MCF 10A (cell line): ENCODE measurements around the gene COX7B2. TPM values are rescaled to one million over a fixed set of nuclear protein-coding genes. Genes with fewer than 3 reads are reported as not detected.

Experiments used
- BruUV-seq: library from RNA; stranded (reverse); fragments of 400-500 nt; replicated peaks from 2 replicates; lab custom pipeline; 2021; lab: Mats Ljungman, UMichigan
- CTCF ChIA-PET: fragments of 300-600 bp; sonication (Branson Sonifier 250); formaldehyde crosslinking; extraction: SDS; loops from one replicate; lab custom pipeline; 2021; ENCODE audit warnings: antibody characterized with exemption, inconsistent platforms; lab: Yijun Ruan, JAX
- POLR2A ChIA-PET: fragments of 300-600, 350-650 bp; sonication (Branson Sonifier 250); formaldehyde crosslinking; extraction: SDS; loops from one replicate; lab custom pipeline; 2020; ENCODE audit warnings: antibody characterized with exemption, inconsistent platforms; lab: Yijun Ruan, JAX
- DNase-seq: peaks from one replicate; pipeline ENCODE4 v3.0.0-alpha.2; 2018; ENCODE audit not compliant: unreplicated experiment
- H3K27ac Mint-ChIP-seq: one replicate; pipeline ENCODE4 v1.8.0; 2022; ENCODE audit warnings: mild to moderate bottlenecking, low read depth, mixed read lengths; ENCODE audit not compliant: unreplicated experiment
- H3K27me3 Mint-ChIP-seq: one replicate; pipeline ENCODE4 v1.8.0; 2022; ENCODE audit warnings: mixed read lengths; ENCODE audit not compliant: insufficient read depth, unreplicated experiment
- H3K36me3 Mint-ChIP-seq: one replicate; pipeline ENCODE4 v1.8.0; 2022; ENCODE audit warnings: mild to moderate bottlenecking, moderate library complexity, mixed read lengths; ENCODE audit not compliant: insufficient read depth, unreplicated experiment
- H3K4me1 Mint-ChIP-seq: one replicate; pipeline ENCODE4 v1.8.0; 2022; ENCODE audit warnings: mixed read lengths; ENCODE audit not compliant: insufficient read depth, unreplicated experiment
- H3K4me3 Mint-ChIP-seq: one replicate; pipeline ENCODE4 v1.8.0; 2022; ENCODE audit warnings: mild to moderate bottlenecking, moderate library complexity, mixed read lengths; ENCODE audit not compliant: unreplicated experiment
- H3K9me3 Mint-ChIP-seq: one replicate; pipeline ENCODE4 v1.8.0; 2022; ENCODE audit warnings: mixed read lengths; ENCODE audit not compliant: unreplicated experiment
- CTCF ChIP-seq: fragments of 200-600 bp; IDR thresholded peaks from one replicate; pipeline ENCODE4 v1.8.0; 2022; ENCODE audit warnings: antibody characterized with exemption, mild to moderate bottlenecking; ENCODE audit not compliant: unreplicated experiment
- intact Hi-C: fragments of 100-400 bp; cut with micrococcal nuclease; formaldehyde crosslinking; loops from 2 replicates; pipeline ENCODE4 v1.14.1; 2022
- total RNA-seq: library from RNA; stranded (reverse); gene quantifications from 2 replicates; pipeline ENCODE4 v1.2.3, GENCODE V29; 2022

COX7B2 gene
- total RNA-seq, 1 experiment from 2014 or later = not detected

- no TSS peak for BruUV-seq
- CTCF ChIA-PET = interaction anchor here (0.6 to 1.9 kb wide), 13 partner anchors 11 to 1401 kb away, joined by 3 to 9 read pairs (median 3); no protein-coding TSS in a partner anchor
- H3K36me3 Mint-ChIP-seq = no peaks in the 10 kb centered on the region
- peaks cover 93% of the 10 kb centered on the region for H3K27me3 Mint-ChIP-seq
- POLR2A ChIA-PET = no interaction called here
- intact Hi-C loops = loop anchor here (1.0 to 5.0 kb wide), 2 partner anchors 451 to 630 kb away; no protein-coding TSS in a partner anchor
- peak; percentile 59 for DNase-seq
- H3K4me1 Mint-ChIP-seq = no peaks in the 10 kb centered on the region
- TF ChIP-seq CTCF = peak; percentile 49
- H3K4me3 Mint-ChIP-seq = no peak overlapping the region
- H3K9me3 Mint-ChIP-seq = no peaks in the 10 kb centered on the region
- no peak overlapping the region for H3K27ac Mint-ChIP-seq
Observed at GRCh38 chr4:46931981-46932380, 22.9 kb upstream of the COX7B2 start.

- Mint-ChIP-seq H3K27ac (no peak overlapping the region), H3K9me3 (no peaks in the 10 kb centered on the region), H3K4me3 (no peak overlapping the region), H3K27me3 (peaks cover 93% of the 10 kb centered on the region), H3K36me3 (no peaks in the 10 kb centered on the region), H3K4me1 (no peaks in the 10 kb centered on the region)
- BruUV-seq = no TSS peak
- ChIA-PET CTCF (interaction anchor here (0.8 to 1.0 kb wide), 4 partner anchors 10 to 452 kb away, joined by 3 to 4 read pairs (median 3); no protein-coding TSS in a partner anchor), POLR2A (no interaction called here)
- intact Hi-C loops = loop anchor here (5.0 kb wide), 1 partner anchor 631 kb away; no protein-coding TSS in a partner anchor
- no peak for TF ChIP-seq CTCF
- DNase-seq = no peak
Observed at GRCh38 chr4:46930891-46931290, 21.8 kb upstream of the COX7B2 start.

GRCh38 chr4:46927201-46927600 is 18.2 kb upstream of the COX7B2 start:
- Mint-ChIP-seq H3K9me3 (no peaks in the 10 kb centered on the region), H3K27me3 (peaks cover 97% of the 10 kb centered on the region), H3K4me3 (no peak overlapping the region), H3K36me3 (no peaks in the 10 kb centered on the region), H3K4me1 (no peaks in the 10 kb centered on the region), H3K27ac (no peak overlapping the region)
- BruUV-seq = no TSS peak
- CTCF ChIA-PET = no interaction called here
- POLR2A ChIA-PET = interaction anchor here (0.7 kb wide), 1 partner anchor 58 kb away, joined by 3 read pairs; no protein-coding TSS in a partner anchor
- no peak for TF ChIP-seq CTCF
- intact Hi-C loops = no loop called here
- DNase-seq = no peak

- ChIA-PET POLR2A (no interaction called here), CTCF (no interaction called here)
- H3K9me3 Mint-ChIP-seq = no peaks in the 10 kb centered on the region
- intact Hi-C loops = no loop called here
- BruUV-seq = no TSS peak
- no peaks in the 10 kb centered on the region for H3K4me1 Mint-ChIP-seq
- no peaks in the 10 kb centered on the region for H3K36me3 Mint-ChIP-seq
- H3K4me3 Mint-ChIP-seq = no peak overlapping the region
- no peak for TF ChIP-seq CTCF
- DNase-seq = no peak
- peaks cover 97% of the 10 kb centered on the region for H3K27me3 Mint-ChIP-seq
- no peak overlapping the region for H3K27ac Mint-ChIP-seq
Observed at GRCh38 chr4:46924789-46925529, 15.9 kb upstream of the COX7B2 start.
